Prostate gland (tissue), 2 donors: ENCODE results near the gene RSPH4A.

Source experiments
- POLR2AphosphoS5 ChIP-seq: sonication (generic); formaldehyde crosslinking; IDR thresholded peaks from one replicate; pipeline ENCODE4 v1.6.1; 2017; ENCODE audit warnings: antibody characterized with exemption
- TF ChIP-seq, protein P1 (sequence below), 4 experiments: fragments of 200-600 bp in 2 of 4; fragments of 450-650 bp in 2 of 4; sonication (generic) in 2 of 4; IDR thresholded peaks; 1 replicate in 3 of 4; 2 replicates in 1 of 4; pipeline ENCODE4 v1.5.1; 2016 to 2019; ENCODE audit warnings: antibody characterized with exemption in 4 of 4, mild to moderate bottlenecking in 2 of 4, moderate library complexity in 2 of 4

DNA sequence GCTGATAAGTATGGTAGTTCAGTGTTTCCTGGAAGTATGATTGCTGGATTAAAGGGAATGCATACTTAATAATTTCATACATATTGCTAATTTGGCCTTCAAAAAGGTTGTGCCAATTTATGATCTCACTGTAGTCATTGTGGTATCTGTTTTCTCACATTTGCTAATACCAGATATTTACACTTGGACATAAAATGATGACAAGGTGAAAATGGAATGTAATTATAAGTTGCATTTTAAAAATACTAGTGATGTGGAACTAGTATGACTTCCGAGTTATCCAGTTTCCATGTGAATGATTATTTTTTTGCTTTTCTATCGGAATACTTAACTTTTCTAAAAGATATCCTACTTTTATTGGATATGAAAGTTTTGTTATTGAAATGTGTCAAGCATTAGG lies 29.5 kb upstream of the RSPH4A start:
- TF ChIP-seq, protein P1, sequence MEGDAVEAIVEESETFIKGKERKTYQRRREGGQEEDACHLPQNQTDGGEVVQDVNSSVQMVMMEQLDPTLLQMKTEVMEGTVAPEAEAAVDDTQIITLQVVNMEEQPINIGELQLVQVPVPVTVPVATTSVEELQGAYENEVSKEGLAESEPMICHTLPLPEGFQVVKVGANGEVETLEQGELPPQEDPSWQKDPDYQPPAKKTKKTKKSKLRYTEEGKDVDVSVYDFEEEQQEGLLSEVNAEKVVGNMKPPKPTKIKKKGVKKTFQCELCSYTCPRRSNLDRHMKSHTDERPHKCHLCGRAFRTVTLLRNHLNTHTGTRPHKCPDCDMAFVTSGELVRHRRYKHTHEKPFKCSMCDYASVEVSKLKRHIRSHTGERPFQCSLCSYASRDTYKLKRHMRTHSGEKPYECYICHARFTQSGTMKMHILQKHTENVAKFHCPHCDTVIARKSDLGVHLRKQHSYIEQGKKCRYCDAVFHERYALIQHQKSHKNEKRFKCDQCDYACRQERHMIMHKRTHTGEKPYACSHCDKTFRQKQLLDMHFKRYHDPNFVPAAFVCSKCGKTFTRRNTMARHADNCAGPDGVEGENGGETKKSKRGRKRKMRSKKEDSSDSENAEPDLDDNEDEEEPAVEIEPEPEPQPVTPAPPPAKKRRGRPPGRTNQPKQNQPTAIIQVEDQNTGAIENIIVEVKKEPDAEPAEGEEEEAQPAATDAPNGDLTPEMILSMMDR (IDR thresholded peaks at IDR 0.05): no peak
- no peak for TF ChIP-seq POLR2AphosphoS5
